Measurements from ENCODE around the gene SCYGR1. TPM values are rescaled to one million over a fixed set of nuclear protein-coding genes. Genes with fewer than 3 reads are reported as not detected.

The SCYGR1 gene
- total RNA-seq, 1 experiment from 2014 or later = not detected

DNA sequence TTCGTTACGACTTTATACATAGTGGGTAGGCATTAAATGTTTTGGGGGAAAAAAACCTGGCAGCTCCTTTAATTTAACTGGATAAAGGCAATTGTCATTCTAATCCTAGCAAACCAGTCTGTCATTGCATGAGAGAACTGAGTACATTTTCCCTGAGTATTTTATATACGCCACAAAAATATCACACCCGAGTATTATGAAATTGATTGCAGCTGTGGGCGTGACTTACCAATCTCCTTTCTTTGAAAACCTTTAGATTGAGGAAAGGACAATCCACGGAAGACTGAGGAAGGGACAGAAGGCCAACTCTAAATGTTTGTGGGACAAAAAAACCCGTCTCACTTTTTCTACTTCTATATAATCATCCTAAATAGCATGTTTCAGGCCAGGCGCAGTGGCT lies 17.7 kb downstream of the SCYGR1 start:
- Histone ChIP-seq H3K36me3 (ENCODE audit: control insufficient read depth, insufficient read depth, low read length) (no peaks in the 10 kb centered on the region), H3K27me3 (ENCODE audit: control insufficient read depth, insufficient read depth, low read length) (no peaks in the 10 kb centered on the region), H3K4me1 (ENCODE audit: control insufficient read depth, insufficient read depth, low read length) (no peaks in the 10 kb centered on the region), H3K4me3 (ENCODE audit: low read depth in 2 of 2, low read length in 2 of 2) (no peak overlapping the region), H3K27ac (ENCODE audit: low read length) (no peak overlapping the region), H3K9me3 (ENCODE audit: control insufficient read depth, insufficient read depth, low read depth, low read length) (no peaks in the 10 kb centered on the region)
- BruUV-seq (replicated peaks) = no TSS peak
- intact Hi-C loops (cut with micrococcal nuclease; ENCODE audit: unreplicated experiment) (no loop called here), in situ Hi-C loops (cut with HindIII; ENCODE audit: low pct_unique_long_range_greater_than_20kb, low sequenced_read_pairs) (no loop called here)
- POLR2A ChIA-PET = no interaction called here
- ATAC-seq = no peak
- DNase-seq (ENCODE audit: low read depth, low spot score) = no peak
- TF ChIP-seq TCF7L2 (IDR thresholded peaks at IDR 0.05; ENCODE audit: low read depth, low read length) (no peak), SIN3A (IDR thresholded peaks at IDR 0.05; ENCODE audit: borderline replicate concordance, insufficient read depth, low read depth, low read length) (no peak), POLR2AphosphoS5 (IDR thresholded peaks at IDR 0.05; ENCODE audit: low read depth, low read length) (no peak)
- TF ChIP-seq, protein P1, sequence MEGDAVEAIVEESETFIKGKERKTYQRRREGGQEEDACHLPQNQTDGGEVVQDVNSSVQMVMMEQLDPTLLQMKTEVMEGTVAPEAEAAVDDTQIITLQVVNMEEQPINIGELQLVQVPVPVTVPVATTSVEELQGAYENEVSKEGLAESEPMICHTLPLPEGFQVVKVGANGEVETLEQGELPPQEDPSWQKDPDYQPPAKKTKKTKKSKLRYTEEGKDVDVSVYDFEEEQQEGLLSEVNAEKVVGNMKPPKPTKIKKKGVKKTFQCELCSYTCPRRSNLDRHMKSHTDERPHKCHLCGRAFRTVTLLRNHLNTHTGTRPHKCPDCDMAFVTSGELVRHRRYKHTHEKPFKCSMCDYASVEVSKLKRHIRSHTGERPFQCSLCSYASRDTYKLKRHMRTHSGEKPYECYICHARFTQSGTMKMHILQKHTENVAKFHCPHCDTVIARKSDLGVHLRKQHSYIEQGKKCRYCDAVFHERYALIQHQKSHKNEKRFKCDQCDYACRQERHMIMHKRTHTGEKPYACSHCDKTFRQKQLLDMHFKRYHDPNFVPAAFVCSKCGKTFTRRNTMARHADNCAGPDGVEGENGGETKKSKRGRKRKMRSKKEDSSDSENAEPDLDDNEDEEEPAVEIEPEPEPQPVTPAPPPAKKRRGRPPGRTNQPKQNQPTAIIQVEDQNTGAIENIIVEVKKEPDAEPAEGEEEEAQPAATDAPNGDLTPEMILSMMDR (IDR thresholded peaks at IDR 0.05) = no peak
- CTCF ChIA-PET = no interaction called here

DNA sequence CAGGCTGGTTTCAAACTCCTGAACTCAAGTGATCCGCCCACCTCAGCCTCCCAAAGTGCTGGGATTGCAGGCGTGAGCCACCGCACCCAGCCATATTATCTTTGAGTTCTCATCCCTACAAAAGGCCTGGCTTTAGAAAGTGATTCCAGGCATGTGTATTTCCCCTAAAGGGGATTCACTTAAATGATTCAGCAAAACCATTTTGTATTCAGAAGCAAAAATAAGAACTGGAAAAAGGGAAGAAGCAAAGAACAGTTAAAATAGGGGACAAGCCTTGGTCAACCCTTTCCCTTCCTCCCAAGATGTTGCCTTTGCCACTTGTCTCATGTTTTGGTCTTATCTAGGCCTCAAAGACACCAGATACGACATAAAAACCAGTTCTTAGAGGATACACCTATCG lies 19.2 kb downstream of the SCYGR1 start:
- Histone ChIP-seq H3K4me3 (ENCODE audit: low read depth in 2 of 2, low read length in 2 of 2) (no peak overlapping the region), H3K4me1 (ENCODE audit: control insufficient read depth, insufficient read depth, low read length) (no peaks in the 10 kb centered on the region), H3K27me3 (ENCODE audit: control insufficient read depth, insufficient read depth, low read length) (no peaks in the 10 kb centered on the region), H3K27ac (ENCODE audit: low read length) (no peak overlapping the region), H3K9me3 (ENCODE audit: control insufficient read depth, insufficient read depth, low read depth, low read length) (no peaks in the 10 kb centered on the region), H3K36me3 (ENCODE audit: control insufficient read depth, insufficient read depth, low read length) (no peaks in the 10 kb centered on the region)
- ChIA-PET CTCF (no interaction called here), POLR2A (no interaction called here)
- no TSS peak for BruUV-seq (replicated peaks)
- TF ChIP-seq TCF7L2 (IDR thresholded peaks at IDR 0.05; ENCODE audit: low read depth, low read length) (no peak), REST (IDR thresholded peaks at IDR 0.05; ENCODE audit: insufficient read depth in 1 of 2, low read depth in 2 of 2, low read length in 1 of 2) (no peak), SIN3A (IDR thresholded peaks at IDR 0.05; ENCODE audit: borderline replicate concordance, insufficient read depth, low read depth, low read length) (no peak), POLR2AphosphoS5 (IDR thresholded peaks at IDR 0.05; ENCODE audit: low read depth, low read length) (no peak)
- TF ChIP-seq, protein P1 (IDR thresholded peaks at IDR 0.05) = no peak
- intact Hi-C loops (cut with micrococcal nuclease; ENCODE audit: unreplicated experiment) (no loop called here), in situ Hi-C loops (cut with HindIII; ENCODE audit: low pct_unique_long_range_greater_than_20kb, low sequenced_read_pairs) (no loop called here)
- ATAC-seq (no peak), DNase-seq (ENCODE audit: low read depth, low spot score) (no peak)
